ENCODE results near the gene EBLN1. TPM values are rescaled to one million over a fixed set of nuclear protein-coding genes. Genes with fewer than 3 reads are reported as not detected.

EBLN1 gene
- total RNA-seq, 2 donors from 2014 or later, result not detected

- no peaks in the 10 kb centered on the region for H3K36me3 Mint-ChIP-seq (ENCODE audit: low read depth)
- H3K9me3 ChIP-seq (ENCODE audit: control insufficient read depth, low read length), result peaks cover 19% of the 10 kb centered on the region
- H3K4me1 ChIP-seq (ENCODE audit: control insufficient read depth, insufficient read depth, low read length), result no peaks in the 10 kb centered on the region
- no peaks in the 10 kb centered on the region for H3K27me3 ChIP-seq (ENCODE audit: control insufficient read depth, insufficient read depth, low read length, poor library complexity, severe bottlenecking)
- H3K27me3 Mint-ChIP-seq (ENCODE audit: insufficient read depth), result no peaks in the 10 kb centered on the region
- H3K4me3 ChIP-seq (ENCODE audit: low read length), result no peak overlapping the region
- peaks cover 3% of the 10 kb centered on the region for H3K4me1 Mint-ChIP-seq
- H3K27ac ChIP-seq (ENCODE audit: low read depth, low read length), result no peak overlapping the region
- no peak overlapping the region for H3K27ac Mint-ChIP-seq
- H3K9me3 Mint-ChIP-seq, result peaks cover 12% of the 10 kb centered on the region
- DNase-seq, result no peak
- TF ChIP-seq CTCF (conservative IDR thresholded peaks at IDR 0.05), result no peak
- H3K36me3 ChIP-seq (ENCODE audit: control insufficient read depth, insufficient read depth, low read length), result no peaks in the 10 kb centered on the region
- H3K9ac ChIP-seq (ENCODE audit: extremely low read depth, low read length, poor library complexity, severe bottlenecking), result no peak overlapping the region
- no peak overlapping the region for H3K4me3 Mint-ChIP-seq
These were observed 43.4 kb downstream of the EBLN1 start for GRCh38 chr10:22174442-22174841.

- no peak overlapping the region for H3K4me3 Mint-ChIP-seq
- DNase-seq, result no peak
- peaks cover 21% of the 10 kb centered on the region for H3K9me3 ChIP-seq (ENCODE audit: control insufficient read depth, low read length)
- H3K36me3 Mint-ChIP-seq (ENCODE audit: low read depth), result no peaks in the 10 kb centered on the region
- 83% methylated on average over 1 of the region's 1 CpG; no CpG with 5 or more reads in 1 of the 2 experiments for whole genome bisulfite sequencing, 2 experiments (ENCODE audit: insufficient coverage in 1 of 2, insufficient read length in 1 of 2)
- H3K9me3 Mint-ChIP-seq, result peaks cover 12% of the 10 kb centered on the region
- no peaks in the 10 kb centered on the region for H3K27me3 ChIP-seq (ENCODE audit: control insufficient read depth, insufficient read depth, low read length, poor library complexity, severe bottlenecking)
- no peak overlapping the region for H3K27ac ChIP-seq (ENCODE audit: low read depth, low read length)
- no peaks in the 10 kb centered on the region for H3K36me3 ChIP-seq (ENCODE audit: control insufficient read depth, insufficient read depth, low read length)
- H3K27me3 Mint-ChIP-seq (ENCODE audit: insufficient read depth), result no peaks in the 10 kb centered on the region
- H3K27ac Mint-ChIP-seq, result no peak overlapping the region
- H3K4me3 ChIP-seq (ENCODE audit: low read length), result no peak overlapping the region
- no peak overlapping the region for H3K9ac ChIP-seq (ENCODE audit: extremely low read depth, low read length, poor library complexity, severe bottlenecking)
- no peaks in the 10 kb centered on the region for H3K4me1 ChIP-seq (ENCODE audit: control insufficient read depth, insufficient read depth, low read length)
- TF ChIP-seq CTCF (conservative IDR thresholded peaks at IDR 0.05), result no peak
- peaks cover 3% of the 10 kb centered on the region for H3K4me1 Mint-ChIP-seq
These were observed 46.7 kb downstream of the EBLN1 start for GRCh38 chr10:22171131-22171530.

GRCh38 chr10:22170582-22170981, 47.2 kb downstream of the EBLN1 start:
- H3K9me3 ChIP-seq (ENCODE audit: control insufficient read depth, low read length), result peaks cover 21% of the 10 kb centered on the region
- Mint-ChIP-seq H3K36me3 (ENCODE audit: low read depth) (no peaks in the 10 kb centered on the region), H3K4me1 (peaks cover 3% of the 10 kb centered on the region), H3K4me3 (no peak overlapping the region), H3K27ac (no peak overlapping the region), H3K27me3 (ENCODE audit: insufficient read depth) (no peaks in the 10 kb centered on the region), H3K9me3 (peaks cover 12% of the 10 kb centered on the region)
- no peak overlapping the region for H3K9ac ChIP-seq (ENCODE audit: extremely low read depth, low read length, poor library complexity, severe bottlenecking)
- no peaks in the 10 kb centered on the region for H3K4me1 ChIP-seq (ENCODE audit: control insufficient read depth, insufficient read depth, low read length)
- no peaks in the 10 kb centered on the region for H3K36me3 ChIP-seq (ENCODE audit: control insufficient read depth, insufficient read depth, low read length)
- DNase-seq, result no peak
- no peak overlapping the region for H3K4me3 ChIP-seq (ENCODE audit: low read length)
- TF ChIP-seq CTCF (conservative IDR thresholded peaks at IDR 0.05), result no peak
- no peaks in the 10 kb centered on the region for H3K27me3 ChIP-seq (ENCODE audit: control insufficient read depth, insufficient read depth, low read length, poor library complexity, severe bottlenecking)
- no peak overlapping the region for H3K27ac ChIP-seq (ENCODE audit: low read depth, low read length)
